Bronchial epithelial cell (primary cell): ENCODE measurements around the gene IGFL3. TPM values are rescaled to one million over a fixed set of nuclear protein-coding genes. Genes with fewer than 3 reads are reported as not detected.
"Not testable (repeated sequence)": the region's sequence is repeated elsewhere in the genome, so short reads cannot be mapped to it uniquely, and the experiment has no call there.

Source experiments
- DNase-seq: peaks from one replicate; pipeline ENCODE4 v3.0.0-alpha.2; 2010; ENCODE audit warnings: low read depth
- FAIRE-seq: peaks from 2 replicates; lab custom pipeline; 2011; peaks lifted over from hg19 to GRCh38; lab: Jason Lieb, UNC
- H3K27me3 ChIP-seq: 2 replicates; pipeline ENCODE4 v1.5.1; 2011; ENCODE audit warnings: low read length; ENCODE audit not compliant: control insufficient read depth, insufficient read depth
- H3K36me3 ChIP-seq: 2 replicates; pipeline ENCODE4 v1.5.1; 2011; ENCODE audit warnings: low read length; ENCODE audit not compliant: control insufficient read depth, insufficient read depth
- H3K4me3 ChIP-seq: 2 replicates; pipeline ENCODE4 v1.5.1; 2011; ENCODE audit warnings: mild to moderate bottlenecking, low read depth, low read length, control low read depth
- total RNA-seq: library from RNA; depleted of rRNA; stranded (reverse); fragments of >200 nt; gene quantifications from 2 replicates; pipeline ENCODE4 v1.2.1, GENCODE V29; 2014
- TF ChIP-seq, protein P1 (sequence below): IDR thresholded peaks from 2 replicates; pipeline ENCODE4 v1.5.1; 2011; ENCODE audit warnings: mild to moderate bottlenecking, moderate library complexity, low read length, control low read depth, inconsistent platforms; ENCODE audit not compliant: insufficient read depth, severe bottlenecking

Gene IGFL3
- total RNA-seq, 1 donor from 2014 or later: not detected

DNA sequence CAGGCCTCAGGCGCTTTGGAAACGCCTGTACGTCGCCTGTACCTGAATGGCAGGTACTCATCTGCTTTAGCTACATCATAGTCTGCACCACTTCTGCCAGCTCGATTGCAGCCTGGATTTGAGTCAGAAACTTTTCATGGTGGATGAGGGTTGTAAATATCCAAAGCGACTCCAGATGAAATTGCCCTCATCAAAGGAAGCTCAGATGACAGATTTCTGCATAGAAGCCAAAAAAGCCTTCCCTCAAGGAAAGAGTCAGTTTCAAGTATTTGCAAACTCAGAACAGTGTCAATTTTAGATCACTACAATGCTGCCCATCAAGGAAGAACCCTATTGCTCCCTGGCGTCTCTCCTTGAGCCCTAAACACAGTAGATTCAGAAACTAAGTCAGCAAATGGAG lies 44.9 kb downstream of the IGFL3 start:
- Histone ChIP-seq H3K36me3 (no peaks in the 10 kb centered on the region), H3K4me3 (no peak overlapping the region), H3K27me3 (peaks cover 38% of the 10 kb centered on the region)
- no peak for DNase-seq
- FAIRE-seq: no peak
- TF ChIP-seq, protein P1, sequence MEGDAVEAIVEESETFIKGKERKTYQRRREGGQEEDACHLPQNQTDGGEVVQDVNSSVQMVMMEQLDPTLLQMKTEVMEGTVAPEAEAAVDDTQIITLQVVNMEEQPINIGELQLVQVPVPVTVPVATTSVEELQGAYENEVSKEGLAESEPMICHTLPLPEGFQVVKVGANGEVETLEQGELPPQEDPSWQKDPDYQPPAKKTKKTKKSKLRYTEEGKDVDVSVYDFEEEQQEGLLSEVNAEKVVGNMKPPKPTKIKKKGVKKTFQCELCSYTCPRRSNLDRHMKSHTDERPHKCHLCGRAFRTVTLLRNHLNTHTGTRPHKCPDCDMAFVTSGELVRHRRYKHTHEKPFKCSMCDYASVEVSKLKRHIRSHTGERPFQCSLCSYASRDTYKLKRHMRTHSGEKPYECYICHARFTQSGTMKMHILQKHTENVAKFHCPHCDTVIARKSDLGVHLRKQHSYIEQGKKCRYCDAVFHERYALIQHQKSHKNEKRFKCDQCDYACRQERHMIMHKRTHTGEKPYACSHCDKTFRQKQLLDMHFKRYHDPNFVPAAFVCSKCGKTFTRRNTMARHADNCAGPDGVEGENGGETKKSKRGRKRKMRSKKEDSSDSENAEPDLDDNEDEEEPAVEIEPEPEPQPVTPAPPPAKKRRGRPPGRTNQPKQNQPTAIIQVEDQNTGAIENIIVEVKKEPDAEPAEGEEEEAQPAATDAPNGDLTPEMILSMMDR: no peak

DNA sequence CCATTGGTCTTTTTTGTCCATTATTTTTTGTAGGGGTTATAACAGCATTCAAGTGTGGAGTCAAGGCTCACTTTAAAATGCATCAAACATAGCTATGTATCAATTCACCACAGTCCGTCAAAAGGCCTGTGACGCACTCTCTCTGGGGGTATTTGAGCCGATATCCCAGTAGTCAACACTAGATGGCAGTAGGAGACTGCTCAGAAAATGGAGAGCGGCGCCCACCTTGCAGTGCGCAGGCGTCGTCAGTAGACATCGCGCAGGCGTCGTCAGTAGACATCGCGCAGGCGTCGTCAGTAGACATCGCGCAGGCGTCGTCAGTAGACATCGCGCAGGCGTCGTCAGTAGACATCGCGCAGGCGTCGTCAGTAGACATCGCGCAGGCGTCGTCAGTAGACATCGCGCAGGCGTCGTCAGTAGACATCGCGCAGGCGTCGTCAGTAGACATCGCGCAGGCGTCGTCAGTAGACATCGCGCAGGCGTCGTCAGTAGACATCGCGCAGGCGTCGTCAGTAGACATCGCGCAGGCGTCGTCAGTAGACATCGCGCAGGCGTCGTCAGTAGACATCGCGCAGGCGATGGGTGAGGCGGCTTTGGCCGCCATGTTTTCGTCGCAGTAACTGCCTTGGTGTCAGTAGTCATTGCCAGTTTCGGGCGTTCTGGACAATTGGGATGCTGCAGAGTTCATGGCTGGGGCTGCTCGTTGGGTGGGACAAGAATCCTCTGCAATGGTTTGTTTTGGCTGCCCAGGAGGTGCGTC lies 45.7 kb downstream of the IGFL3 start:
- not testable (repeated sequence) for H3K36me3 ChIP-seq, H3K4me3 ChIP-seq, FAIRE-seq
- H3K27me3 ChIP-seq: peaks cover 40% of the 10 kb centered on the region
- TF ChIP-seq, protein P1: peak; percentile 49
- DNase-seq: peak; percentile 47

DNA sequence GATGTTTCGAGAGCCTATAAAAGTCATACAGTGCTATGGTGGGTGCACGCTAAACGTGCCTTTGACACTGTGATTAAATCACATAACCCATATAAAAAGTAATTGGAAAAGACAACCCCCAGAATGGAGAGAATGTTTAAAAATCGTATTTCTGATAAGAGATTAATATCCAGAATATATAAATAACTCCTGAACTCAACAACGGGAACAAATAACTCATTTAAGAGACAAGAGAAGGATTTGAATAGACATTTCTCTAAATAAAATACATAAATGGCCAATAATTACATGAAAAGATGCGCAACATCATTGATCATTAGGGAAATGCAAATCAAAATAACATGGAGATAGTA lies 46.7 kb downstream of the IGFL3 start:
- DNase-seq: no peak
- FAIRE-seq: no peak
- TF ChIP-seq, protein P1: no peak
- Histone ChIP-seq H3K36me3 (no peaks in the 10 kb centered on the region), H3K27me3 (peaks cover 42% of the 10 kb centered on the region), H3K4me3 (no peak overlapping the region)

DNA sequence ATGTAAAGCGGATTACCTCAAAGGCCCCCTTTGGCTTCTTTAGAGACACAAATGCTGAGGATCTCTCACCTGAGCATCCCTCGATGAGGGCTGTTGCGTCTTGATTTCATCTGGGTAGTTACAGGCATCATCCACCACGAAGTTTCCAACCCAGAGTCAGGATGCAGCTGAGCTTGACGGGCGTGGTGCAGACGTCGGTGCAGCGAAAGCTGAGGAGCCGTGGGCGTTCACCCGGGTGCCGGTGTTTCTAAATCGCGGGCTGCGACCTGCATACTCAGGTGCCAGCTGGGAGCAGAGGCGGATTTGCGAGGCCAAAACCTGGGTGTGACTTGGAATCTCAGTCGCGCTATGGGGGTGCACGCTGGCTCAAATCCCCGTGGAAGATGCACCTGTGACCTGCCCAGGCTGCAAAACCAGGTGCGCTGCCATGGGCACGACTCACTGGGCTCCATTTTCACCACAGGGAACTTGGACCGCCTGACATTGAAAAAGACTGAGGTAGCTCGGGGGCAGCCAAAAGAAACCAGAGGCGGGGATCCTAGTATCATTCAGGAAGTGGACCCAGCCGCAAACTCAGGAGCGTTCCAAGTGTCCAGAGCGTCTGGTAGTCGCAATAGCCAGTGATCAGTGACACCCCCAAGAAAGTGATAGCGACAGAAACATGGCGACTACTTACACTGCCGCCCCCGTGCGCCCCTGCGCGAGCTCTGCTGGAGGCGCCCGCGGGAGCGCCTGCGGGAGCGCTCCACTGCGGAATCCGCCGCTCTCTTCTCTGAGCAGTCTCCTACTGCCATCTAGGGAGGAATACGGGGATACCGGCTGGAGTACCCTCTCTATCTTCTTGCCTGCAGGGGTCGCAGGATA lies 47.3 kb downstream of the IGFL3 start:
- H3K4me3 ChIP-seq: no peak overlapping the region
- no peak for FAIRE-seq
- peak; percentile 62 for DNase-seq
- TF ChIP-seq, protein P1: peak; percentile 97
- H3K36me3 ChIP-seq: no peaks in the 10 kb centered on the region
- peaks cover 43% of the 10 kb centered on the region for H3K27me3 ChIP-seq

DNA sequence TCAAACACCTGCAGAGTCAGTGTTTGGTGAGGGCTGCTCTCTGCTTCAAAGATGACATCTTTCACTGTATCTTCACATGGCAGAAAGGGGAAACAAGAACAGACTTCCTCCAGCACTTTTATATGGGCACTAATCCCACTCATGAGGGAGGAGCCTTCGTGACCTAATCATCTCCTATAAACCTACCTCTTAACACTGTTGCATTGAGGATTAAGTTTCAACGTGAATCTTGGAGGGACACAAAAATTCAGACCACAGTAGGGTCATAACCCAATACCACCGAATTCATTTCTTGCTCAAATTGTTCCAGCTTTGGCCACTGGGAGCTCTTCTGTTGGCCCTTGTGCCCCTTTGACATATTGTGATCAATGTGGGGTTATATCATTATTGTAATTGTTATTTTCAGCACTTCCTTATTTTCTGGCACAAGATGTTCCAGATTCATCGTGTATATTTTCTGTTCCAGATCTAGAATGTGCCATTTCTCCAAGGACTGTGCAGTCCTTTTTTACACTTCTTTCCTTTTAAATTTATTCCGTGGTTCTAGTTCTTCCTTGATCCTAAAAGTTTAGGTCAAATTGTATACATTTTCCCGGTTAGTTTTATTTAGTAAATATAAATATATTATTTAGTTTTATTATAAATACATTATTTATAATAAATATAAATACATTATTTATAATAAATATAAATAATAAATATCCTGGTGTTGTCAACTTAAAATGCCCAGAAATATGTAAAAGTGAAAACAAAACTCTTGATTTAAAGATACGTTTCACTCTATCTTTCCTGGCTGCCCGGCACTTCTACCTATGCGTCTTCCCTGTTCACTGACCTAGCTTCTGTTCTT lies 48.2 kb downstream of the IGFL3 start:
- DNase-seq: no peak
- FAIRE-seq: no peak
- TF ChIP-seq, protein P1: no peak
- Histone ChIP-seq H3K36me3 (no peaks in the 10 kb centered on the region), H3K27me3 (peaks cover 42% of the 10 kb centered on the region), H3K4me3 (no peak overlapping the region)
